Right ventricle myocardium superior (tissue), 1 donor: ENCODE results near the gene BLOC1S6. TPM values are rescaled to one million over a fixed set of nuclear protein-coding genes. Genes with fewer than 3 reads are reported as not detected.

Source experiments
- ATAC-seq: fragments of 200-7000 bp; cut with Tn5 transposase; one replicate; pipeline ENCODE4 v1.9.1; 2020; ENCODE audit warnings: mild to moderate bottlenecking; ENCODE audit not compliant: poor library complexity
- DNase-seq: peaks from one replicate; pipeline ENCODE4 v3.0.0-alpha.2; 2020
- intact Hi-C: fragments of 100-400 bp; cut with DNase I; formaldehyde crosslinking; loops from one replicate; pipeline ENCODE4 v1.11.2; 2022
- long read RNA-seq: library from polyadenylated mRNA; unstranded; transcript quantifications from one replicate; pipeline ENCODE4 v2.0.0, GENCODE V29; 2021
- total RNA-seq: library from RNA; stranded (reverse); fragmentation: NEBNext Ultra II Directional; extraction: Animal tissue kit (Norgen Biotek cat#: 25700); gene quantifications from one replicate; pipeline ENCODE4 v1.2.1, GENCODE V29; 2021
- donor health status: DM: no; HTN: yes; CAD: no; lungs with severe emphysema.

The BLOC1S6 gene
- total RNA-seq, result 21.9 TPM
- long read RNA-seq, full-length matches to known transcripts, result 28 of 29 reads
- long read RNA-seq, partial matches to known transcripts, result 0 of 29 reads
- long read RNA-seq, other reads (novel, unspliced or antisense), result 1 of 29 reads

GRCh38 chr15:45587095-45587862 is at the start of gene BLOC1S6:
BLOC1S6 (plus strand) TSS chr15:45587379; CDS start chr15:45587444, 65 bp downstream.
- peak; percentile 93 for DNase-seq
- ATAC-seq, result peak; percentile 96
- intact Hi-C loops, result loop anchor here (5.0 to 10.0 kb wide), 2 partner anchors 50 to 62 kb away; partner anchors contain the start of genes SLC30A4 and SQOR

- ATAC-seq, result no peak
- intact Hi-C loops, result no loop called here
- no peak for DNase-seq
Measured at GRCh38 chr15:45539680-45540079, 47.5 kb upstream of the BLOC1S6 start.

- no peak for DNase-seq
- ATAC-seq, result no peak
- intact Hi-C loops, result no loop called here
Measured at GRCh38 chr15:45540531-45540930, 46.6 kb upstream of the BLOC1S6 start.

GRCh38 chr15:45543051-45543450 is 44.1 kb upstream of the BLOC1S6 start:
- intact Hi-C loops, result no loop called here
- no peak for ATAC-seq
- no peak for DNase-seq

- ATAC-seq (no peak), DNase-seq (no peak)
- intact Hi-C loops, result no loop called here
Measured at GRCh38 chr15:45544266-45545023, 42.7 kb upstream of the BLOC1S6 start.

- intact Hi-C loops, result no loop called here
- no peak for ATAC-seq
- DNase-seq, result no peak
Measured at GRCh38 chr15:45546789-45547188, 40.4 kb upstream of the BLOC1S6 start.

GRCh38 chr15:45548753-45549520 is 38.2 kb upstream of the BLOC1S6 start:
- intact Hi-C loops, result no loop called here
- DNase-seq (no peak), ATAC-seq (no peak)

GRCh38 chr15:45549541-45550220 is 37.5 kb upstream of the BLOC1S6 start:
- intact Hi-C loops, result no loop called here
- no peak for ATAC-seq
- DNase-seq, result no peak

- DNase-seq, result no peak
- intact Hi-C loops, result no loop called here
- no peak for ATAC-seq
Measured at GRCh38 chr15:45550436-45550835, 36.7 kb upstream of the BLOC1S6 start.

- DNase-seq (no peak), ATAC-seq (no peak)
- intact Hi-C loops, result no loop called here
Measured at GRCh38 chr15:45551676-45552075, 35.5 kb upstream of the BLOC1S6 start.

- DNase-seq, result no peak
- intact Hi-C loops, result no loop called here
- ATAC-seq, result no peak
Measured at GRCh38 chr15:45555934-45556608, 31.1 kb upstream of the BLOC1S6 start.

GRCh38 chr15:45572617-45573016 is 14.6 kb upstream of the BLOC1S6 start:
- intact Hi-C loops, result no loop called here
- DNase-seq (no peak), ATAC-seq (peak; percentile 49)

- intact Hi-C loops, result no loop called here
- no peak for DNase-seq
- no peak for ATAC-seq
Measured at GRCh38 chr15:45573961-45574629, 13.1 kb upstream of the BLOC1S6 start.

- DNase-seq (no peak), ATAC-seq (no peak)
- intact Hi-C loops, result loop anchor here (10.0 kb wide), 1 partner anchor 57 kb away; the partner anchor contains the start of gene SLC30A4
Measured at GRCh38 chr15:45581919-45582318, 5.3 kb upstream of the BLOC1S6 start.

GRCh38 chr15:45583731-45584639 is 3.2 kb upstream of the BLOC1S6 start:
- no peak for ATAC-seq
- intact Hi-C loops, result loop anchor here (10.0 kb wide), 1 partner anchor 59 kb away; the partner anchor contains the start of gene SLC30A4
- no peak for DNase-seq

GRCh38 chr15:45585069-45585791 is 1.9 kb upstream of the BLOC1S6 start:
- intact Hi-C loops, result loop anchor here (5.0 to 10.0 kb wide), 2 partner anchors 52 to 60 kb away; partner anchors contain the start of genes SLC30A4 and SQOR
- DNase-seq, result no peak
- ATAC-seq, result no peak
